K562 (cell line): ENCODE measurements around the gene GLMN. TPM values are rescaled to one million over a fixed set of nuclear protein-coding genes. Genes with fewer than 3 reads are reported as not detected.

Experiments used
- ATAC-seq: fragments of 200-7000 bp; cut with Tn5 transposase; 3 replicates; pipeline ENCODE4 v1.9.1; 2020; ENCODE audit warnings: moderate library complexity
- BruUV-seq: library from RNA; stranded (reverse); fragments of 400-500 nt; replicated peaks from 2 replicates; lab custom pipeline; 2021; lab: Mats Ljungman, UMichigan
- CTCF ChIA-PET: fragments of 300-600 bp; formaldehyde crosslinking; extraction: SDS; loops from one replicate; lab custom pipeline; 2021; ENCODE audit warnings: low intra/inter-chr PET ratio; lab: Yijun Ruan, JAX
- POLR2A ChIA-PET: fragments of 300-600, 350-650 bp; sonication (Branson Sonifier 250); formaldehyde crosslinking; extraction: SDS; loops from one replicate; lab custom pipeline; 2021; ENCODE audit warnings: antibody characterized with exemption, inconsistent platforms; lab: Yijun Ruan, JAX
- DNase-seq, 4 experiments: peaks; one replicate each; pipeline versions ENCODE4 v3.0.0 to v3.0.0-alpha.2; 2011 to 2018; ENCODE audit warnings: low spot score in 3 of 4, mixed read lengths in 3 of 4; ENCODE audit errors: extremely low read depth in 1 of 4
- FAIRE-seq: peaks from 2 replicates; lab custom pipeline; 2011; peaks lifted over from hg19 to GRCh38; lab: Jason Lieb, UNC
- H2AFZ ChIP-seq: 2 replicates; pipeline ENCODE4 v1.6.0; 2011; ENCODE audit warnings: low read depth, low read length, control low read depth, inconsistent platforms
- H3K27ac ChIP-seq: fragments of 200-600 bp; 3 replicates; pipeline ENCODE4 v1.8.0; 2011; ENCODE audit warnings: low read depth, mild to moderate bottlenecking, control low read depth, inconsistent platforms, low read length, moderate library complexity, mixed read lengths; ENCODE audit errors: extremely low read depth
- H3K27me3 ChIP-seq, 2 experiments: fragments of 300-600 bp in 1 of 2; 2 replicates in 1 of 2; 3 replicates in 1 of 2; pipeline versions ENCODE4 v1.6.0 to v1.8.0; 2011; ENCODE audit warnings: inconsistent platforms in 2 of 2, low read length in 2 of 2, mild to moderate bottlenecking in 1 of 2, mixed read lengths in 1 of 2, moderate library complexity in 1 of 2; ENCODE audit not compliant: control insufficient read depth in 2 of 2, insufficient read depth in 2 of 2
- H3K36me3 ChIP-seq: fragments of 300-600 bp; 3 replicates; pipeline ENCODE4 v1.8.0; 2011; ENCODE audit warnings: mild to moderate bottlenecking, low read length, inconsistent platforms; ENCODE audit not compliant: control insufficient read depth, insufficient read depth
- H3K4me1 ChIP-seq, 2 experiments: fragments of 200-600 bp in 1 of 2; replicated peaks in 1 of 2; 2 replicates in 1 of 2; 3 replicates in 1 of 2; pipeline versions ENCODE4 v1.5.1 to v1.8.0; 2011; ENCODE audit warnings: inconsistent platforms in 2 of 2, low read length in 2 of 2, mild to moderate bottlenecking in 1 of 2, mixed read lengths in 1 of 2, moderate library complexity in 1 of 2; ENCODE audit not compliant: control insufficient read depth in 2 of 2, insufficient read depth in 2 of 2
- H3K4me2 ChIP-seq: 2 replicates; pipeline ENCODE4 v1.6.1; 2011; ENCODE audit warnings: low read length, control low read depth, inconsistent platforms, mixed read lengths; ENCODE audit not compliant: insufficient read depth
- H3K4me3 ChIP-seq: fragments of 200-600 bp; sonication (generic), shearing (Covaris generic); 2 replicates; pipeline ENCODE4 v1.5.1; 2016; ENCODE audit warnings: control low read depth, inconsistent platforms
- H3K79me2 ChIP-seq: fragments of 200-600 bp; 3 replicates; pipeline ENCODE4 v1.8.0; 2011; ENCODE audit warnings: low read length, inconsistent platforms; ENCODE audit not compliant: control insufficient read depth, insufficient read depth
- H3K9ac ChIP-seq, 2 experiments: 2 replicates each; pipeline versions ENCODE4 v1.6.0 to v1.6.1; 2011; ENCODE audit warnings: low read depth in 2 of 2, low read length in 2 of 2, control low read depth in 1 of 2, inconsistent platforms in 1 of 2, mild to moderate bottlenecking in 1 of 2, mixed read lengths in 1 of 2; ENCODE audit not compliant: insufficient read depth in 1 of 2
- H3K9me1 ChIP-seq: one replicate; pipeline ENCODE4 v1.6.0; 2011; ENCODE audit warnings: inconsistent platforms, mild to moderate bottlenecking, low read length, moderate library complexity; ENCODE audit not compliant: control insufficient read depth, insufficient read depth
- H3K9me3 ChIP-seq: replicated peaks from 2 replicates; pipeline ENCODE4 v1.5.1; 2011; ENCODE audit warnings: low read depth, low read length, inconsistent platforms; ENCODE audit not compliant: control insufficient read depth, insufficient read depth
- H4K20me1 ChIP-seq: replicated peaks from 2 replicates; pipeline ENCODE4 v1.6.1; 2011; ENCODE audit warnings: low read length, inconsistent platforms, mixed read lengths; ENCODE audit not compliant: control insufficient read depth, insufficient read depth
- C11orf30 ChIP-seq: fragments of 450-650 bp; IDR thresholded peaks from 2 replicates; pipeline ENCODE4 v1.6.1; 2016; ENCODE audit warnings: low read depth, mild to moderate bottlenecking
- NBN ChIP-seq: fragments of 450-650 bp; IDR thresholded peaks from 2 replicates; pipeline ENCODE4 v1.6.1; 2016; ENCODE audit warnings: low read depth, mild to moderate bottlenecking
- POLR3A ChIP-seq: IDR thresholded peaks from 2 replicates; pipeline ENCODE4 v1.6.1; 2011; ENCODE audit warnings: borderline replicate concordance, mild to moderate bottlenecking, moderate library complexity; ENCODE audit not compliant: insufficient read length, insufficient read depth; ENCODE audit errors: extremely low read depth
- ZNF165 ChIP-seq: fragments of 250-450 bp; sonication (Bioruptor Pico); IDR thresholded peaks from 2 replicates; pipeline ENCODE4 v1.4.0; 2020; ENCODE audit warnings: borderline replicate concordance
- ZNF316 ChIP-seq: fragments of 450-650 bp; IDR thresholded peaks from 2 replicates; pipeline ENCODE4 v1.6.1; 2016
- WGBS: fragments of 100-300 bp; shearing (Covaris generic); methylation state at CpG from one replicate; pipeline ENCODE4 v1.1.6; 2016; ENCODE audit warnings: low coverage, mixed read lengths; ENCODE audit not compliant: insufficient coverage; ENCODE audit errors: missing lambda C conversion rate; 5-methylcytosine and 5-hydroxymethylcytosine counted together
- in situ Hi-C: fragments of 300-500 bp; cut with MboI; formaldehyde crosslinking; loops from 4 replicates; pipeline ENCODE4 v1.15.0; 2018; ENCODE audit warnings: inconsistent platforms, mixed read lengths
- intact Hi-C: fragments of 100-400 bp; cut with micrococcal nuclease; formaldehyde crosslinking; loops from 2 replicates; pipeline ENCODE4 v1.14.2; 2022
- polyA plus RNA-seq, 8 experiments: library from polyadenylated mRNA; depleted of rRNA in 4 of 8; stranded (reverse) in 5 of 8; unstranded in 3 of 8; fragments of >200 nt; fragmentation: Nextera tagmentation in 2 of 8; fragmentation: Illumina TruSeq in 1 of 8; extraction: Ambion mirVana in 2 of 8; extraction: Trizol in 1 of 8; gene quantifications; 2 replicates each; pipeline versions ENCODE4 v1.2.1 to v1.2.3, GENCODE V29; 2011 to 2014; ENCODE audit warnings: inconsistent platforms in 1 of 8, missing spikeins in 1 of 8
- total RNA-seq, 7 experiments: library from RNA; depleted of rRNA in 6 of 7; stranded (reverse); fragments of >200 nt in 6 of 7; fragmentation: Illumina TruSeq in 2 of 7; extraction: Trizol in 2 of 7; gene quantifications; 2 replicates each; pipeline versions ENCODE4 v1.2.1 to v1.2.3, GENCODE V29; 2011 to 2021; ENCODE audit warnings: low replicate concordance in 1 of 7

Gene GLMN
- total and polyA plus RNA-seq, 9 of the 15 experiments (the other 6 are each of a cell fraction or from before 2014, with no cell fraction given), result 13.0 to 24.8 (median 19.0) TPM

GRCh38 chr1:92307980-92308379 lies 9.2 kb upstream of the GLMN start:
- H3K79me2 ChIP-seq, result no peaks in the 10 kb centered on the region
- CTCF ChIA-PET, result no interaction called here
- BruUV-seq, result no TSS peak
- intact Hi-C loops, result no loop called here
- DNase-seq (no peak), ATAC-seq (no peak), FAIRE-seq (no peak)
- no peak overlapping the region for H3K4me3 ChIP-seq
- H3K4me2 ChIP-seq, result no peak overlapping the region
- no peaks in the 10 kb centered on the region for H3K9me3 ChIP-seq
- no peaks in the 10 kb centered on the region for H4K20me1 ChIP-seq
- TF ChIP-seq ZNF316 (0 out of 2 replicates have a peak, but pooled peaks have one; percentile 10), ZNF165 (CRISPR knock-in tag) (no peak)
- H3K4me1 ChIP-seq, result no peaks in the 10 kb centered on the region
- H3K9ac ChIP-seq, result no peak overlapping the region
- H2AFZ ChIP-seq, result no peak overlapping the region
- POLR2A ChIA-PET, result interaction anchor here (1.1 to 1.6 kb wide), 2 partner anchors 9 to 10 kb away, joined by 5 to 6 read pairs; partner anchors contain the start of genes GLMN and RPAP2
- H3K9me1 ChIP-seq, result no peaks in the 10 kb centered on the region
- in situ Hi-C loops, result no loop called here
- 93% methylated on average over 4 of the region's 4 CpGs for WGBS
- peaks cover 56% of the 10 kb centered on the region for H3K36me3 ChIP-seq
- H3K27ac ChIP-seq, result no peak overlapping the region
- H3K27me3 ChIP-seq, result no peaks in the 10 kb centered on the region

- POLR2A ChIA-PET, result no interaction called here
- ATAC-seq (no peak), FAIRE-seq (no peak), DNase-seq (no peak)
- Histone ChIP-seq H3K27ac (no peak overlapping the region), H3K27me3 (no peaks in the 10 kb centered on the region), H4K20me1 (no peaks in the 10 kb centered on the region), H3K9me1 (no peaks in the 10 kb centered on the region), H3K36me3 (peaks cover 54% of the 10 kb centered on the region), H2AFZ (no peak overlapping the region), H3K4me3 (no peak overlapping the region), H3K9ac (no peak overlapping the region), H3K4me2 (no peak overlapping the region), H3K4me1 (no peaks in the 10 kb centered on the region; a peak in 1 of 5 replicates), H3K9me3 (no peaks in the 10 kb centered on the region), H3K79me2 (0 out of 3 replicates have a peak, but pooled peaks cover under 1% of the 10 kb centered on the region)
- CTCF ChIA-PET, result no interaction called here
- TF ChIP-seq ZNF316 (peak; percentile 39), POLR3A (no peak), C11orf30 (0 out of 2 replicates have a peak, but pooled peaks have one; percentile 14), NBN (no peak)
- no TSS peak for BruUV-seq
- intact Hi-C loops, result no loop called here
- in situ Hi-C loops, result no loop called here
Measured at GRCh38 chr1:92306020-92306419, 7.2 kb upstream of the GLMN start.
